ENCODE results near the gene AATF. TPM values are rescaled to one million over a fixed set of nuclear protein-coding genes. Genes with fewer than 3 reads are reported as not detected.

Gene AATF
- total RNA-seq, 4 donors from 2014 or later = 26.9 to 57.8 (median 35.4) TPM

DNA sequence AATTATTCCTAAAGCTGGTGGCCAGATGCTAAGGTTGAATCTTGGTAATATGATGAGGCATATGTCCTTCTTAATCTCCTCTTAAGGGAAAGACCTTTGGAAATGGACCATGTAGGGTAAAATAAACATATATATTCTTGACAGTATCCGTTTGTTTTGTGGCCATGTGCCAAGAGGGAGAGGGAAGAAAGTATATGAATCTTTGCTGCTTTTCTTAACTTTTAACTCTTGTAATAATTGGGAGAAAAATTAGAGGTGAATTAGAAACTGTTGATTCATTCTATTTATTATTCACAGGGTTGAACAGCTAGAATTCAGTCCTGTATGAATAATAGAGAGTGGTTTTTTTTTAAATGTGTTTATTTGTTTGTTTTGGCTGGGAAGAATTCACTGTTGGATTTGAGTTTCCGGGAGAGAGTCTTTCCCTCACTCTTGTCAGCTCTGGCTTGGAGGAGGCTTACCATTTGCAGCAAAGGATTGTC, 31.6 kb downstream of the AATF start:
- peaks cover 0 to 4% (median 0%) of the 10 kb centered on the region in 3 donors for H3K36me3 ChIP-seq
- TF ChIP-seq, protein P1, sequence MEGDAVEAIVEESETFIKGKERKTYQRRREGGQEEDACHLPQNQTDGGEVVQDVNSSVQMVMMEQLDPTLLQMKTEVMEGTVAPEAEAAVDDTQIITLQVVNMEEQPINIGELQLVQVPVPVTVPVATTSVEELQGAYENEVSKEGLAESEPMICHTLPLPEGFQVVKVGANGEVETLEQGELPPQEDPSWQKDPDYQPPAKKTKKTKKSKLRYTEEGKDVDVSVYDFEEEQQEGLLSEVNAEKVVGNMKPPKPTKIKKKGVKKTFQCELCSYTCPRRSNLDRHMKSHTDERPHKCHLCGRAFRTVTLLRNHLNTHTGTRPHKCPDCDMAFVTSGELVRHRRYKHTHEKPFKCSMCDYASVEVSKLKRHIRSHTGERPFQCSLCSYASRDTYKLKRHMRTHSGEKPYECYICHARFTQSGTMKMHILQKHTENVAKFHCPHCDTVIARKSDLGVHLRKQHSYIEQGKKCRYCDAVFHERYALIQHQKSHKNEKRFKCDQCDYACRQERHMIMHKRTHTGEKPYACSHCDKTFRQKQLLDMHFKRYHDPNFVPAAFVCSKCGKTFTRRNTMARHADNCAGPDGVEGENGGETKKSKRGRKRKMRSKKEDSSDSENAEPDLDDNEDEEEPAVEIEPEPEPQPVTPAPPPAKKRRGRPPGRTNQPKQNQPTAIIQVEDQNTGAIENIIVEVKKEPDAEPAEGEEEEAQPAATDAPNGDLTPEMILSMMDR (IDR thresholded peaks at IDR 0.05) = no peak
- TF ChIP-seq POLR2A (IDR thresholded peaks at IDR 0.05) = no peak
- no peak for DNase-seq

DNA sequence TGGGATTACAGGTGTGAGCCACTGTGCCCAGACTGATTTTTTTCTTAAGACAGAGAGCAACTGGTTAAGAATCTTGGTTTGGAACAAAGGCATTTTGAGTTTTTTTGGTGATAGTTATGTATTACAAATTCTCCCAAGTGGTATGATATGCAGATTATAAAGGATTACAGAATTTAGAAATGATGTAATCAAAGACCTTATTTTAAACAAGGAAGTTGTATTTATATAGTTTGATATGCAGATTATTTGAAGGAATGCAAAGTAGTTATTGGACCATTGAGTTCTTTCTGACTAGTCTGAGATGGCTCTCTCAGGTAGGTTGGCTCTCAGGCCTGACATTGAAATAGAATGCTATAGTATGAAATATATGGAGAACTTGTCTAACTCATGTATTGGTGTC, 34.9 kb downstream of the AATF start:
- H3K27me3 ChIP-seq = no peaks in the 10 kb centered on the region
- H3K9me3 ChIP-seq = no peaks in the 10 kb centered on the region
- DNase-seq = no peak
- no peak for TF ChIP-seq POLR2A (IDR thresholded peaks at IDR 0.05)
- TF ChIP-seq, protein P1 (IDR thresholded peaks at IDR 0.05) = no peak
- H3K4me3 ChIP-seq = no peak overlapping the region
- H3K36me3 ChIP-seq = peaks cover 0 to 27% (median 0%) of the 10 kb centered on the region in 3 donors
- H3K27ac ChIP-seq = no peak overlapping the region
- no peaks in the 10 kb centered on the region for H3K4me1 ChIP-seq

More for the DNA sequence above, 31.6 kb downstream of the AATF start:
- Histone ChIP-seq H3K27ac (no peak overlapping the region), H3K27me3 (no peaks in the 10 kb centered on the region), H3K4me3 (no peak overlapping the region), H3K9me3 (no peaks in the 10 kb centered on the region), H3K4me1 (no peaks in the 10 kb centered on the region)

DNA sequence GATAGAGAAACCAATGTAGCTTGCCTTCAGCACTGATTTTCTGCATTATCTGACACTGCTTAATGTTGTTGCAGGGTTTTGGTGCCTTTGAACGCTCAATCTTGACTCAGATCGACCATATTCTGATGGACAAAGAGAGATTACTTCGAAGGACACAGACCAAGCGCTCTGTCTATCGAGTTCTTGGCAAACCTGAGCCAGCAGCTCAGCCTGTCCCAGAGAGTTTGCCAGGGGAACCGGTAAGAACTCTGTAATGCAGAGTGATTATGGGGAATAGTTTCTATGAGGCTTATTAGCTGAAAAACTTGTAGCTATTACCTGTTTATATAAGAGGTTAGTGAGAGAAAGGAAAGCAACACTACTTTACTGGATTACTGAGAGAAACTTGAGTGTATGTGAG, 40.4 kb downstream of the AATF start:
- H3K36me3 ChIP-seq = peaks cover 0 to 80% (median 0%) of the 10 kb centered on the region in 3 donors

DNA sequence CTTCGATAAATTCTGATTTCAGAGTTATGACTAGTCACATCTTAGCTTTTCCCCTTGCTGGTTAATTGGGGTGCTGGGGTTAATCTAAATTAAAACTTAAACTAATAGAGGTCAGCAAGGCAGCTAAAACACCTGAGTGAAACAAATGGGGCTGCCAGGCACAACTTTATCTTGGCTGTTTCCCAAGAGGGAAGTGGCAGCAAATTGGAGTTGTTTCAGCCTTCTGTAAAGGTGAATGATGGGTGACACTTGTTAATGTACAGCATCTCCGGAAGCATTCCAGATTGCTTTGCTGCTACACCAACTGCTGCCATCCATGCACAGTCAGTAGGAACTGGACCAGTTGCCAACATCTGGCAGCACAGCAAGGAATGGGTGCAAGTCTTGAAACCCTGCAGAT, 43.9 kb downstream of the AATF start:
- Histone ChIP-seq H3K27ac (no peak overlapping the region), H3K4me1 (no peaks in the 10 kb centered on the region), H3K36me3 (peaks cover 0 to 93% (median 0%) of the 10 kb centered on the region in 3 donors), H3K4me3 (no peak overlapping the region), H3K9me3 (no peaks in the 10 kb centered on the region), H3K27me3 (no peaks in the 10 kb centered on the region)
- TF ChIP-seq, protein P1 (IDR thresholded peaks at IDR 0.05) = no peak
- no peak for TF ChIP-seq POLR2A (IDR thresholded peaks at IDR 0.05)
- no peak for DNase-seq

More for the DNA sequence above, 40.4 kb downstream of the AATF start:
- H3K4me1 ChIP-seq = no peaks in the 10 kb centered on the region
- TF ChIP-seq, protein P1 (IDR thresholded peaks at IDR 0.05) = no peak
- no peak for TF ChIP-seq POLR2A (IDR thresholded peaks at IDR 0.05)
- no peaks in the 10 kb centered on the region for H3K27me3 ChIP-seq
- no peak overlapping the region for H3K27ac ChIP-seq
- no peak overlapping the region for H3K4me3 ChIP-seq
- DNase-seq = no peak
- no peaks in the 10 kb centered on the region for H3K9me3 ChIP-seq

DNA sequence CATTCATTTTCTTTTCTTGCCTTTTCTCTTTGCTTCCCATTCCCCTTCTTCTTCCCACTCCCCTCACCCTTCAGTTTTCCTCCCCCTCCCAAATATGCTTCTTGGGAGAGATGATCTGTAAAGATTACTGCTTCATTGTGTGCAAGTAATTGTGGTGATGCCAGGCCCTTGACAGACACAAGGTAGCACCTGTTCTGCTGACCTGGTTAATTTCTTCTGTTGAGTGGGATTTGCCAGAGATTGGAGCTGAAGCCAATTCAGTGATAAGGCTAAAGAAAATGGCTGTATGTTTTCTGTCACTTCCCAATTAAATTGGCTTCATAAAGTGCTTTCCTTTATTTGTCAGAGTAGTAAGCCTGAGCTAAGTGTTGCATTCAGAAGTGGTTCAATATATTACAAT, 44.5 kb downstream of the AATF start:
- no peak for DNase-seq
- TF ChIP-seq POLR2A (IDR thresholded peaks at IDR 0.05) = no peak
- TF ChIP-seq, protein P1 (IDR thresholded peaks at IDR 0.05) = no peak
- Histone ChIP-seq H3K9me3 (no peaks in the 10 kb centered on the region), H3K27ac (no peak overlapping the region), H3K27me3 (no peaks in the 10 kb centered on the region), H3K4me3 (no peak overlapping the region), H3K4me1 (no peaks in the 10 kb centered on the region), H3K36me3 (peaks cover 0 to 88% (median 0%) of the 10 kb centered on the region in 3 donors)

DNA sequence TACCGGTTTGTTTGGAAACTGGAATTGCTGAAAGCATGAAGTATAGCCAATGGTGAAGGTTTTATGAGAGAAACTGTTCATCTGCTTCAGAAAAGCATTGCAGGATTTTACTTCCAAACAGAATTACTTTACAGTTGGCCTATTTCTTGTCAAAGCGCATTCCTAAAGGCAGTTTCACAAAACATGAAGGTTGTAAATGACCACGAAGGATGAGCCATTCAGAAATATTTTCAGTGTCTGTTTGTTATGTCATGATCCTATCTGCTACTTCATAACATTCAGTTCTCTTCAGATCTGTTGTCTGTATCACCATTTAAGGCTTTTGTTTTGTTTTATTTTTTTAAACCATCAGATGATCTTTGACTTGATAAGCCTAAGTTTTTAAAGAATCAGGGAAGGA, 45.7 kb downstream of the AATF start:
- no peaks in the 10 kb centered on the region for H3K27me3 ChIP-seq
- no peaks in the 10 kb centered on the region for H3K4me1 ChIP-seq
- no peak overlapping the region for H3K27ac ChIP-seq
- DNase-seq = no peak
- H3K9me3 ChIP-seq = no peaks in the 10 kb centered on the region
- TF ChIP-seq, protein P1 (IDR thresholded peaks at IDR 0.05) = no peak
- TF ChIP-seq POLR2A (IDR thresholded peaks at IDR 0.05) = no peak
- no peak overlapping the region for H3K4me3 ChIP-seq
- H3K36me3 ChIP-seq = peaks cover 0 to 76% (median 0%) of the 10 kb centered on the region in 3 donors

Measured in Peyer's patch (tissue), 4 donors.